NCI-H345 treated with DMSO at 0.1 percent for 48 hours (cell line): Measurements from ENCODE around the gene RBMX.
"Not testable (repeated sequence)": the region's sequence is repeated elsewhere in the genome, so short reads cannot be mapped to it uniquely, and the experiment has no call there.

ENCODE experiments used
- DNase-seq: peaks from one replicate; lab custom pipeline; 2025; ENCODE audit not compliant: unreplicated experiment; lab: John Stamatoyannopoulos, UW

RBMX gene

DNA sequence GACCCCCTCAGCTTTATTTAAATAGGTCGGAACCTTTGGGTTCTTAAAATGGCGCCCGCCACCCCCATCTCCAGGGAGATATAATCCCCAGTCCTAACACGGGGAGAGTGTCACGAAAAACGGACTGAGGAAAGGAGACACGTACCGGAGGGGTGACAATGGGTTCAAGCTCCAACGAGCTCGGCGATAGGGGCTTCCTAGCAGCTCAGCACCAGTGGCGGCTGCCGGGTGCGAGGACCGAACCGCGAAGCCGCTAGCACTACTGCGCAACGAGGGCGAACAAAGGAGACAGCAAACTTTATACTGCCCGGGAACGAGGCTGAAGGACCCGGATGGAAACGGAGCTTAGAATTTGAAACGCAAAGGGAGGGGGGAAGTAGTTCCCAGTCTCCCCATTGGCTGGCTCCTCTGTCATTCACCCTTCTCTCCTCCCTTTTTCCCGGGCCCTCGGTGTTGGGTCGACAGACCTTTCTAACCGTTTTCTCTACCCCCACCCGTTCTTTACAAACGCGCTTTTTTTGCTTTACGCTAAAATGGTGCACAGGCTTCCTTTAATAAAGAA is at the start of gene RBMX:
Gene RBMX (minus strand): TSS at position 274 of the 562 bp plus-strand sequence. CDS start 1,298 bp downstream, outside the sequence.
- DNase-seq, result peak; percentile 88

DNA sequence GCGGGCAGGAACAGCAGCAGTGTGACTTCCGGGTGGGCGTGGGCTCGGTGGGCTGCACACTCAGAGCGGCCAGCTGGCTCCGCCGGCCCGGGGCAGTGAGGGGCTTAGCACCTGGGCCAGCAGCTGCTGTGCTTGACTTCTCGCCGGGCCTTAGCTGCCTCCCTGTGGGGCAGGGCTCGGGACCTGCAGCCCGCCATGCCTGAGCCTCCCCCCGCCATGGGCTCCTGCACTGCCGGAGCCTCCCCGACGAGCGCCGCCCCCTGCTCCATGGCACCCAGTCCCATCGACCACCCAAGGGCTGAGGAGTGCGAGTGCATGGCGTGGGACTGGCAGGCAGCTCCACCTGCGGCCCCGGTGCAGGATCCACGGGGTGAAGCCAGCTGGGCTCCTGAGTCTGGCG is 40.9 kb upstream of the RBMX start:
- DNase-seq, result not testable (repeated sequence)

DNA sequence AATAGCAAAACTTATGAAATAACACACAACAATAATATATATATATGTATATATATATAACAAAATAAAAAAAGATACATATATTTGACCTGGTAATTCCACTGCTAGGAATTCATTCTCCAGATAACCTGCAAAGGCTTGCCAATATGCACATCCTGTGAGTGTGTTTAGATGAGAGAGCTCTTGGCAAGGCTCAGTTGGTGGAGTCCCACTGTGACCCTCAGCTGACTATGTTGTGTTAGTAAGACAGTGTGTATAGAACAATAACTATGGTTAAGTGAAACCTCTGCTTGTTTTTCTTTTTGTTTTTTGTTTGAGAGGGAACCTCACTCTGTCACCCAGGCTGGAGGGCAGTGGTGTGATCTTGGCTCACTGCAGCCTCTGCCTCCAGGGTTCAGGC is 39.5 kb upstream of the RBMX start:
- peak; percentile 30 for DNase-seq

DNA sequence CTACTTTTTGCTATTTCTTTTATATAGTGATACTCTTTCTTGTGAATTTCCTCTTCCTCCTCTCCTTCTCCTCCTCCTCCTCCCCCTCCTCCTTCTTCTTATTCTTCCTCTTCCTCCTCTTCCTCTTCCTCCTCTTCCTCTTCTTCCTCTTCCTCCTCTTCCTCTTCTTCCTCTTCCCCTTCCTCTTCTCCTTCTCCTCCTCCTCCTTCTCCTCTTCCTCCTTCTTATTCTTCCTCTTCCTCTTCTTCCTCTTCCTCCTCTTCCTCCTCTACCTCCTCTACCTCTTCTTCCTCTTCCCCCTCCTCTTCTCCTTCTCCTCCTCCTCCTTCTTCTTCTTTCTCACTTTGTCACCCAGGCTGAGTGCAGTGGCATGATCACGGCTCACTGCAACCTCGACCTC is 36.3 kb upstream of the RBMX start:
- DNase-seq, result no peak

DNA sequence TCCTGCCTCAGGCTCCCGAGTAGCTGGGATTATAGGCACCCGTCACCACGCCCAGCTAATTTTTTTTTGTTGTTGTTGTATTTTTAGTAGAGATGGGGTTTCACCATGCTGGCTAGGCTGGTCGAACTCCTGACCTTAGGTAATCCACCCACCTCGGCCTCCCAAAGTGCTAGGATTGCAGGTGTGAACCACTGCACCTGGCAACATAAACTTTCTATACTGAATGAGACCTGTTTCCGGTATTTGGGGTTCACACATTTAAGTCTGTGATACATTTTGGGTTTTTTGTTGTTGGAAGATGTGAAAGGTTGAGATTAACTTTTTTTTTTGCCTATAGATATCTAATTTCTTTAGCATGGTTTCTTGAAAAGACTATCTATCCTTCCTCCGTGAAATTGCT is 31.1 kb upstream of the RBMX start:
- not testable (repeated sequence) for DNase-seq

DNA sequence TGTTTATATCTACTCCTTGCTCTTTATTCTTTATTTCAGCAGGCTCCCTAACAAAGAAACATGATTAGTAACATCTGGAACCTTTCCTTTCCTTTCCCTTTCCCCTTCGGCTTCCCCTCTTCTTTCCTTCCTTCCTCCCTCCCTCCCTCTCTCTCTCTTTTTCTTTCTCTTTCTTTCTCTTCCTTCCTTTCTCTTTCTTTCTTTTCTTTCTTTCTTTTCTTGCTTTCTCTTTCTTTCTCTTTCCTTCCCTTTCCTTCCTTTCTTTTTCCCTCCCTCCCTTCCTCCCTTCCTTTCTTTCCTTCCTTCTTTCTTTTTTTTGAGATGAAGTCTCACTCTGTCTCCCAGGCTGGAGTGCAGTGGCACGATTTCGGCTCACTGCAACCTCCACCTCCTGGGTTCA is 30.7 kb upstream of the RBMX start:
- no peak for DNase-seq

DNA sequence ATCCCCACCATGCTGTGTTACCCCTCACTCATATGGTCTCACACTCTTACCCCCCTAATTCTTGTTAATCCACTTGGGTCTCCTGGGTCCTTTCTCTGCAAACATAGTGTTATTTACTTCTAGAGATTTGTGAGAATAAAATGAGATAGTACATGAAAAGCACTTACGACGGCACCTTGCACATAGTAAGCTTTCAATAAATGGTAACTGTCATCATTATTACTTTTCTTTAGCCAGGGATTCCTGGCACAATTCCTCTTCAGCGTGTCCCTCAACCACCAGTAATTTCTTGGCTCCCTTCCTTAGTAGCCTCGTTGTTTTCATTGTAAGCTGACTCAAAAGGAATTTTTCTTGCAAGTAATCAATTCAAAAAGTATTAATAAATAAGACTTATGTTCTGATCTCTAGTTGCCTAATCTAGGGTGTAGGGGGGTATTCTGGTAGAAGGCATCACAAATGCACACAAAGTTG is 30.1 kb upstream of the RBMX start:
- DNase-seq, result no peak

DNA sequence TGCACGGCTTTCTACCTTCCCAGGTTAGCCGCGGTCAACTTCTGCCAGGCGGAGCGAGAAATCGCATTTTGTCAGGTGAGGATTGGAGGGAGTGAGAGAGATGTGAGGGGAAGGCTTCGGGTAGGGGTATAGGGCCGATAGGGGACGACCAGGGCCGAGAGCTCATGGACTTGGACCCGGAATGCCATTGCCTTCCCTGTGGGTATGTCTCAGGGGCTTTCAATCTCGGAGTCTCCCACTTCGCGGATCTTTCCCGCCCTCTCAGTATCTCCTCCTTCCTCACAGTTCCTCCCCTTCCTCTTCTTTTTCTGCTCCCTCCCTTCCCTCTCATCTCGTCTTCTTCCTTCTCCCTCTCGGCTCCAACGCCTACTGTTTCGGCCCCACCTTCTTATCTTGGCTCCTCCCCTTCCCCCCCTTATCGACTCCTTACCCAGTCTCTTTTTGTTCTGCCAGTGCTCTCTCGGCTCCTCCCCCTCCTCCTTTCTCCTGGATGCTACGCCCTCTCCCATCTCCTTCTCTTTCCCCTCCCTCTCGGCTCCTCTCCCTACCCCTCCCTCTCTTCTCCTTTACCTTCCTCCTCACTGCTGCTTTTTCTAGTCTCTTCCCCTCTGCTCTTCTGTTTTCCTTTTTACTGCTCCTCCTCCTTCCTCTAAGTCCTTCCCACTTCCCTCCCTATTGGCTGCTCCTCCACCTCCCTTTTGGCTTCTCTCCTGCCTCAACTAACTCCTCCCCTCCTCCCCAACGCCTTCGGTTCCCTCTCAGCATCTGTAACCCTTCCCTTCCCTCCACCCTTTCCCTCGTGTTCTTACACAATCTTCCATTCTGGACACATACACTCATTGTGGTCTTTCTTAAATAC is 29.4 kb upstream of the RBMX start:
- peak; percentile 88 for DNase-seq

DNA sequence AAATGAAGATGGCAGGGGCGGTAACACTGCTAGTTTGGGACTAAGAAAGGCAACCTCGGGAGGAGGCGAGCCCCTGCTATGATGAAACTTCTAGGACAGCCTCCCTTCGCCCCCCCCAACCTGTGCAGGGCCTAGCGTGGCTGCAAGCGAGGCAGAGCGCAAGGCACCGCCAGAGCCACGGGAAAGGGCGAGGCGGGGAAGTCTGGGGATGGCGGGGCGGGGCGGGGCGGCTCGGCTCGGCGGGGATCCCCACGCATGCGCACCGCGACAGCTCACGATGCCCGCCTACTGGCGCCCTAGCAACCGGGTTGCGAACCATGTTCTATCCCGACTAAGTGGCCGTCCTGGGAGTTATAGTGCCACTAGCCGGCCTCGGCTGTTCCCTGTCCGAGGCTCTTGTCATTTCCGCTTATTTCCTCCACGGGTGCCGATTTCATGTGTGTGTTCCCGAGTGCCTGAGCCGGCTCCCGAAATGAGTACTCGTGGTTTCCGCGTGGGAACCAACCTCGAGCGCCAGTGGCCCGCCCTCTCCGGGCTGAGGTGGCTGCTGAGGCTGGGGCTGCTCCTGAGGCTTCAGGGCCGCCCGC is 28.7 kb upstream of the RBMX start:
- DNase-seq, result peak; percentile 35

DNA sequence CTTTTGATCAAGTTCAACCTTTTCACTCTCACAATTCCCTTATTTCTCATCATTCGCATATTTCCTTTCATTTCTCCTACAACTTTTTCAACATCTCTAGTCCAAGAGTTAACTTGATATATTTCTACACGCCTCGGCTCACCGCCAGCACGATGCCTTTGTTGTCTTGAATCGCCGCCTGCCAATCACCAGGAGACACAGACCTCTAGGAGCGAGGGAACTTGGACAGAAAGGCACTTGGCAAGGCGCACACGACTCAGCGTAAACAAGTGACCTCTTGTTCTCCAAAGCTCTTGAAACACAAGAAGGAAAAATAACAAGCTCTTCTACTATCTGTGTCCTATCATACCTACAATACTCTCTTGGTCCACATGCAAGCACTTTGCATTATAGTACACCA is 27.1 kb upstream of the RBMX start:
- DNase-seq, result no peak

DNA sequence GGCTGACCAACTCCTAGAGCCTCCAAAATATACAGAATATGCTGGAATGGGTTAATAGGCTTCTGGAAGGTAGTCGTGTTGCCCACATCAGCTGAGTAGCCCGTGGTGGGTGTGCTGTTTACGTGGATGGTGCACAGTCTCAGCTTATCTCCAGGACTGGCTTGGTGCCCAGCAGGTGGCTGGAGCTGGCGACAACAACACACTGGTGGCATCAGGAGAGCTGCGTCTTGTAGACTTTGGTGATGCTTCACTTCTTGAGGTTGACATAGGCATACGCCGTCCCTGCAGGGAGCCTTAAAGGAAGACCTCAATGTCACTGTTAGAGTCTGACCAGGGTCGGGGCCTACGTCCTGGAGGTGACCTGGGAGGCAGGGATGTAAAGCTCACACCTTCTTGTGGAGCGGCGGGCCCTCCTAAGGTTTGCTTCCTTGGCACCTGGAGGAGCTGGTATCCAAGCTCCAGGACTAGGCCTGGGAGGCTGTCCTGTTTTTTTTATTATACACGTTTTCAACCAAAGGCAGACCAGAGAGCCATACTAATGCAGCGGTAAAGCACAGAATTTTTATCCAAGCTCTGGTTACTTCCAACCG is 26.5 kb upstream of the RBMX start:
- DNase-seq, result no peak

DNA sequence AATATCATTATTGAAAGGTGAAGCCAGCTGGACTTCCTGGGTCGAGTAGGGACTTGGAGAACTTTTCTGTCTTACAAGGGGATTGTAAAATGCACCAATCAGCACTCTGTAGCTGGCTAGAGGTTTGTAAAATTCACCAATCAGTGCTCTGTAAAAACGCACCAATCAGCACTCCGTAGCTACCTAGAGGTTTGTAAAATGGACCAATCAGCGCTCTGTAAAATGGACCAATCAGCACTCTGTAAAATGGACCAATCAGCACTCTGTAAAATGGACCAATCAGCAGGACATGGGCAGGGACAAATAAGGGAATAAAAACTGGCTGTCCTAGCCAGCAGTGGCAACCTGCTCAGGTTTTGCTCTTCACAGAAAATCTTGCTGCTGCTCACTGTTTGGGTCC is 23.5 kb upstream of the RBMX start:
- not testable (repeated sequence) for DNase-seq

DNA sequence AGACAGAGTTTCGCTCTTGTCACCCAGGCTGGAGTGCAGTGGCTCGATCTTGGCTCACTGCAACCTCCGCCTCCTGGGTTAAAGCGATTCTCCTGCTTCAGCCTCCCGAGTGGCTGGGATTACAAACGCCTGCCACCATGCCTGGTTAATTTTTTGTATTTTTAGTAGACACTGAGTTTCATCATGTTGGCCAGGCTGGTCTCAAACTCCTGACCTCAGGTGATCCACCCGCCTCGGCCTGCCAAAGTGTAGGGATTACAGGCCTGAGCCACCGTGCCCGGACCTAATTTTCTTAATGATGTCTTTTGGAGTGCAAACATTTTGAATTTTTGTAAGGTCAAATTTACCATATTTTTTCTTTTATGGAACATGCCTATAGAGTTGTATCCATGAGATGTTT is 19.5 kb upstream of the RBMX start:
- DNase-seq, result not testable (repeated sequence)

DNA sequence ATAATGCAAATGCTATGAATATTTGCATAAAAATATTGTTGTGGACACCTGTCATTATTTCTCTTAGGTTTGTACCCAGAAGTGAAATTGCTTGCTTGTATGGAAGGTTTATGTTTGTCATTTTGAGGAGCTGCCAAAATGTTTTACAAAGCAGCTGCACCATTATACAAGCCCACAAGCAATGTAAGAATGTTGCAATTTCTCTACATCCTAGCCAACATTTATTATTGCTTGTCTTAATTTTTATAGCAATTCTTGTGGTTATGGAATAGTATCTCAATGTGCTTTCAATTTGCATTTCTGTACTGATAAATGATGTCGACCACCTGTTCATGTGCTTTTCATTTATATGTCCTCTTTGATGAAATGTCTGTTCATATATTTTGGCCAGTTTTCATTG is 18.7 kb upstream of the RBMX start:
- no peak for DNase-seq

DNA sequence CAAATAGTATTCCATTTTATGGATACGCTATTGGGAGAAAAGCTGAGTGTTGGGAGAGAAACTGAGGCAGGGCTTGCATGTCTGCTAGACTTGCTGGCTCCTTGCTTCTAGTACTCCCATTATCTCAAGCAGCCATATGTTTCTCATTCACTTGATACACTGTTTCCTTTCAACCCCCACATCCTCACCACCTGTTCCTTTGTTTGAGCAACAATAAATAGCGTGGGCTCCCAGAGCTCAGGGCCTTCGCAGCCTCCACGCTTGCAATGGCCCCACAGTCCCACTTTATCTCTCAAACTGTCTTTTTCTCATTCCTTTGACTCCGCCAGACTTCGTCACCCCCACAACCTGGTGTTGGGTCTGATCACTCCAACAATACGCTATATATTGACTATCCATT is 18.2 kb upstream of the RBMX start:
- DNase-seq, result not testable (repeated sequence)

DNA sequence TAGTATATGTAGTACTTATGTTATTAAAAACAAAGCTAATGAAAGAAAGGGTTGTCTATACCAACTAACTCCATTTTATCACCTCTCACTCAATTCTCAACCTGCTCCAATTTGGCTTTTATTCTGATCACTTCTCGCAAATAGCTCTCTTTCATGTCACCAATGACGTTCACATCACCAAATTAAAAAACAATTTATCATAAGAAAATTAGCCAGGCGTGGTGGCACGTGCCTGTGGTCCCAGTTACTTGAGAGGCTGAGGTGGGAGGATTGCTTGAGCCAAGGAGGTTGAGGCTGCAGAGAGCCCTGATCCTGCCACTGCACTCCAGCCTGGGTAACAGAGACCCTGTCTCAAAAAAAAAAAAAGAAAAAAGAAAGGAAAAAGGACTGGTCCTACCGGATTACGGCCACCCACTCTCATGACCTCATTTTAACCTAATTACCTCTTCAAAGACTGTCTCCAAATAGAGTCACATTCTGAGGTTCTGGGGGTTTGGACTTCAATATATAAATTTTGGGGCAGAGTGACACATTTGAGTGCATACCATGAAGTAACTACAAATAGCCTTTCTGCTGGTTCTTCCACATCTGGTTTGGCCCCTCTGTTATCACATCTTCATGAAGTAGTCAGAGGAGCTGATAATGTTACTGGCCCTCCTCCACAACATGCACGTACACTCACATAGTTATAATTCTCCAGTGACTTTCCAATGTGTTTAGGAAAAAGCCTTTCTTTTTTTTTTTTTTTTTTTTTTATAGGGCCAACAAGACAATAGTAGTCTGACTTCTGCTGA is 15.8 kb upstream of the RBMX start:
- DNase-seq, result no peak

DNA sequence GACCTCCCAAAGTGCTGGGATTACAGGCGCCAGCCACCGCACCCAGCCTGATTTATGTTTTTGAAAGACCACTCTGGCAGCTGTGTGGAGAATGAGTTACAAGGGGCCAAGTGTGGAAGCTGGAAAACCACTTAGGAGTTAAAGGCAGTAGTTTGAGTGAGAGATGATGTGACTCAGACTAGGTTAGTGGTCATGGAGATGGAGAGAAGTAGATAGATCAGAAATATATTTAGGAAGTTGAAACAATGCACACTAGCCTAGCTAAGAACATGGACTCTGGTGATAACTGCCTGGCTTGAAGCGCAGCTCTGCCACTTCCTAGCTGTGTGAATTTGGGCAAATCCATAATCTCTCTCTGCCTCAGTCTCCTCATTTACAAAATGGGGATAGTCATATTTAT is 11.9 kb upstream of the RBMX start:
- DNase-seq, result no peak

DNA sequence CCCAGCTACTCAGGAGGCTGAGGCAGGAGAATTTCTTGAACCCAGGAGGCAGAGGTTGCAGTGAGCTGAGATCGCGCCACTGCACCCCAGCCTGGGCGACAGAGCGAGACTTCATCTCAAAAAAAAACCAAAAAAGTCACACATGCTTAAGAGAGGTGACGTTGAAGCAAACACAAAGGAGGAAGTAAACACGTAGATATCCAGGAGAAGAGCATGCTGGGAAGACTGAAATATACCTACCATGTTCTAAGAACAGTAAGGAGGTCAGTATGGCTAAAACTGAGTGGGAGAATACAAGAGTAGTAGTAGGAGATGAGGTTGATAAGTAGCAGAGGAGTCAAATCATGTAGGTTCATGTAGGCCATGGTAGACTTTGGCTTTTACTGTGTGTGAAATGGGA is 10.1 kb upstream of the RBMX start:
- DNase-seq, result not testable (repeated sequence)

DNA sequence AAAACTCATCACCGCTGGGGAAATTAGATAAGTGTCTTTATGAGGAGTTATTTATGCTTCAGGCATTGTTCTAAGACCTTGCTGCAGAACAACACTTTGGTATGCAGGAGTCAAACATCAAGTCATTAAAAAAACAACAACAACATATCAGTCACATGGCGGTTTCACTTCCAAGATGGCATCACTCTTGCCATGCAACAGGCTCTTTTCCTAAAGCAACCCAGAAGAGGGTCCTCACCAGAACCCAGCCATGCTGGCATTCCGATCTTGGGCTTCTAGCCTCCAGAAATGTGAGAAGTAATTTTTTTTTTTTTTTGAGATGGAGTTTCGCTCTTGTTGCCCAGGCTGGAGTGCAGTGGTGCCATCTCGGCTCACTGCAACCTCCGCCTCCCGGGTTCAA is 8.7 kb upstream of the RBMX start:
- no peak for DNase-seq

DNA sequence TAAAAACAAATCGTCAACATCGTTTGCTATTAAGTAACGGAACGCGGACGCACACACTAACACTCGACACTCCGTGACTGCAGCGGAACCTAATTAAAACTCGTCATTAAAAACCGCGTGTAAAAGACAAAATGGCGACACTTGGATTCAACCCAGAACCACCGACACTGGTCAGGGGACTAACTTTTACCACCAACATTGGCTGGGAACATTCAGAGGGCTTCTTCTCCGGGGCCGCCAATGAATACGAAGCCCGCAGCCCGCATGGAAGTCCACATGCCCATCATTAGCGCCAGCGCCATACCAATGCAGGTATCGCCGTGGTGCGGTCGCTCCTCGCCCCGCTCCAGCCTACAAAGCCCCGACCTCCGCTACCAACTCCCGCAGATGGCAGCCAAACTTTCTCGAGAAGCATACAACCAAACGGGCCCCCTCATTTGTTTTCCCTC is 498 bp downstream of the RBMX start:
- DNase-seq, result no peak
